ENCODE data around the gene DCUN1D2.
"Not testable (repeated sequence)": the region's sequence is repeated elsewhere in the genome, so short reads cannot be mapped to it uniquely, and the experiment has no call there.

DCUN1D2 gene

GRCh38 chr13:113489549-113490495 lies 689 bp downstream of the DCUN1D2 start:
- peak; percentile 13 for DNase-seq (ENCODE audit: low spot score)

DNA sequence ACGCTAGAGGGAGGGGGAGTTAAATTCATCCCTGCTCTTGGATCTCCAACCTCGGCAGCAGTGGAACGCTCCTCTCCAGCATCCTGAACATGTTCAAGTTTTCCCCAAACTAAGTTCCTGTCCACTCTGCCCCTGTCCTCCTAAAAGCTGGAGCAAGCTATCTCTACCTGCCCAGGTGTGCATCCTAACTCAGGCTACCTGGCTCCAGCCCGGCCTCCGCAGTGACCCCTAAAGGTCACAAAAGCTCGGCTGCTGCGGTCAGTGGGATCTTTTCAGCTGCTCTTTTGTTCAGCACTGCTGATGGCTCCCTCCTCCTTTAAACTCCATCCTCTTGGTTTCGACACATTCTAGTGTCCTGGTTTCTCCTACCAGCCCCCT lies 1.4 kb downstream of the DCUN1D2 start:
- DNase-seq (ENCODE audit: low spot score) = no peak

GRCh38 chr13:113488283-113488682 lies 2.2 kb downstream of the DCUN1D2 start:
- DNase-seq (ENCODE audit: low spot score) = no peak

DNA sequence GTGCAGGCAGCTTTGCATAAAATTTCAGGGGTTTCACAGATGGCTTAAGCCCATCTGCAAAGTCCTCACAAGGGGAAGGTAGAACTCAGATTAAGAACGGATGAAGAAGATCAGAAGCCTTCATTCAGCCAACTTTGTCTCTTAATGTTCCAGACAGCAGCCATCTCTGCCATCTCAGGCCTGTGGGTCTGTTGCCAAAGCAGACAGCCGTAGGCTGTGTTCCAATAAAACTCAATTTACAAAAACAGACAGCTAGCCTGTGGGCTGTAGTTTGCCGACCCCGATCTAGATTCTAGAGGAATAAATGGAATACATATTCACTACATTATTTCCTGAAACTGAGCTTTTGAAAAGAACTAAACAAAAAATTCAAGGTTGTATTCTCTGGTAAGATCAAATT lies 3.8 kb downstream of the DCUN1D2 start:
- no peak for DNase-seq (ENCODE audit: low spot score)

DNA sequence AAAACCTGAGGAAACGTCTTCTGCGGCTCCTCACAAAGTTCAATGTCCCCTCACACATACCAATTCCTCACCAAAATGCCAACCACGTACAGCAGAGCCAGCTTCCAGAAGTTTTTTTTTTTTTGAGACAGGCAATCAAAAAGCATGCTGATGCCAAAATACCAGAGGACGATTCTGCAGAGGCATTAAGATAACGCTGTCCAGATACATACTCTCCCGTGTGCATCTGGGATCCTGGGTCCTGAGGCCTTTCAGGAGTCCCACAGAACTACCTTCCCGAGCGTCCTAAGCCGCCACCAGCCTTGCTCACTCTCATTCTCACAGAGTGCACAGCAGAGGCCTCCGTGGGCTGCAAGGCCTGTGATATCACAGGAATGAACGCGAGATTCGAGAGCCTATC lies 5.0 kb downstream of the DCUN1D2 start:
- DNase-seq (ENCODE audit: low spot score) = no peak

DNA sequence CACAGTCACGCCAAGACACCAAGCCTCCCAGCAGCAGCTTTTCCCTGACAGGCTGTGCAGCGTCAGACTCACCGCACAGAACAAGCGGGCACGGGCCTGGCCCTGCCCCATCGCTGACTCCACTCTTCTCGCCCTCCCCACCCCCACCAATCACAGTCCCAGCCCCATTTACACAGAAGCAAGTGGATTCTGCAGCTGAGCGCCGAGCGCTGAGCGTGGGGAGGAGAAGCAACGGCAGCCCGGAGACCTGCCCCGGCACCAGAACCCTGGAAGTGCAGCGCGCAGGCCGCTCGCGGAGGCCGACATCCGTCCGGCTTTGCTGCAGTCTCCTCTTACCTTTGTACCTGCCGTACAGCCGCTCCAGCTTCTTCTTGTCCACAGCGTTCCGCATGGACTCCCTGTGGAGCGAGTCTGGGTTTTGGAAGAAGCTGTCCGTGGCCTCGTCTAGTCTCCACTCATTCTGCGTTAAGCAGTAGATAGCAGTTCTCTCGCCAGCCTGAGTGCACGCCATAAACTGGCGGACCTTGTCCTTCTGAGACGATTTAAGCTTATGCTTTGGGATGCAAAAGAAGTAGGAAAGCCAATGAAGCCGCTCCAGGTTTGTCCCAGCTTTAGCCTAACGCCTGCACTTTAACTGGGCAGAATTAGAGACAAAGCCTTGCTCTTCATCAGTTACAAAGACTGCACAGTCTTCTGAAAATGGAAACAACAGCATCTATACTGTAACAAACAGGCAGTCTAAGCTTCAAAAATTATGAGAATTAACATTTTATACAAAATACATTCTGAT lies 6.8 kb downstream of the DCUN1D2 start:
- DNase-seq (ENCODE audit: low spot score) = no peak

GRCh38 chr13:113483081-113483480 lies 7.4 kb downstream of the DCUN1D2 start:
- DNase-seq (ENCODE audit: low spot score) = no peak

DNA sequence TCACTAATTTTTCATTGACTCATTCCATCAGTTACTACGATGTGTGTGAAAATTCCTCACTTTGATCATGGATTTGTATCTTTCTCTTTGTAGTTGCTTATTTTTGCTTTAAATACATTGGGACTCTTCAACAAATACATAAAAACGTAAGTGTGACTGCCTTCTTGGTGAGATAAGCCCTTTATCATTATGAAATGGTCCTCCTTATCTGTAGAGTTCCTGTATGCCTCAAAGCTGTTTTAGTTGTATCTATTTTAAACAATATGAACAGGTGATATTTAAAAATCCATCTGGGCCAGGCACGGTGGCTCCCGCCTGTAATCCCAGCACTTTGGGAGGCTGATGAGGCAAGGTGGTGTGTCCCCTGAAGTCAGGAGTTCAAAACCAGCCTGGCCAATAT lies 11.3 kb downstream of the DCUN1D2 start:
- DNase-seq (ENCODE audit: low spot score) = no peak

GRCh38 chr13:113477724-113478123 lies 12.8 kb downstream of the DCUN1D2 start:
- no peak for DNase-seq (ENCODE audit: low spot score)

DNA sequence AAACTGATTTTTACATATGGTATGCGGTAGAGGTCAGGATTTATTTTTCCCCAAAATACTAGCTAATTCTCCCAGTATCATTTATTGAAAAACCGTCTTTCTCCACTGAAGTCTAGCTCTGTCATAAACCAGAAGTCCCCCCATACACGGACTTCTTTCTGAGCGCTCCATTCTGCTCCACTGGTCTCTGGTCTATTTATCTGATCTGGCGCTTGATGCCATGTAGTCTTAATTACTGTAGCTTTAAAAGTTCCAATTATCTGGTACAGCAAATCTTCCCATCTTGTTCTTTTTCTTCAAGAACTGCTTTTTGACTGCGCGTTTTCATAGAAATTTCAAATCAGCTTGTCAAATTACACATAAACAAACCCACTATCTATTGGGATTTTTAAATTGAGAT lies 13.7 kb downstream of the DCUN1D2 start:
- no peak for DNase-seq (ENCODE audit: low spot score)

DNA sequence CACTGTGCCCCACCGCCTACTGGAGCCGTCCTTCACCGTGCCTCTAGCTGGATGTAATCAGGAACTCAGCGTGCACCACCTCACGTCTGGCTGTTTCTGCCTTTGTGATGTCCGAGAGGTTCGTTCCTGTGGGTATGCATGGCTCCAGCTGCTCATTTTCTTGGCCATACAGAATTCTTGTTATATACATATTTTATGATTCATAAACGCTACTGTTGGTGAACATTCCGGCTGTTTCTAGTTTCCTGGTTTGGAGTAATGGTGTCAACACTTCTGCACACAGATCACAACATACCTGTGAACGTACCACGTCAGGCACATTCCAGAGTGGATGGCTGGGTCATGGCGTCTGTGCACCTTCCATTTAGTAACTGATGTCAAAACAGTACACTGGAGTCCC lies 14.6 kb downstream of the DCUN1D2 start:
- DNase-seq (ENCODE audit: low spot score) = no peak

GRCh38 chr13:113475280-113475679 lies 15.2 kb downstream of the DCUN1D2 start:
- DNase-seq (ENCODE audit: low spot score) = no peak

- DNase-seq (ENCODE audit: low spot score) = no peak
Observed at GRCh38 chr13:113474179-113474578, 16.3 kb downstream of the DCUN1D2 start.

- no peak for DNase-seq (ENCODE audit: low spot score)
Observed at GRCh38 chr13:113472355-113473025, 18.0 kb downstream of the DCUN1D2 start.

GRCh38 chr13:113471844-113472243 lies 18.7 kb downstream of the DCUN1D2 start:
- DNase-seq (ENCODE audit: low spot score) = no peak

GRCh38 chr13:113470635-113471163 lies 19.8 kb downstream of the DCUN1D2 start:
- DNase-seq (ENCODE audit: low spot score) = not testable (repeated sequence)

- DNase-seq (ENCODE audit: low spot score) = no peak
Observed at GRCh38 chr13:113470073-113470472, 20.4 kb downstream of the DCUN1D2 start.

DNA sequence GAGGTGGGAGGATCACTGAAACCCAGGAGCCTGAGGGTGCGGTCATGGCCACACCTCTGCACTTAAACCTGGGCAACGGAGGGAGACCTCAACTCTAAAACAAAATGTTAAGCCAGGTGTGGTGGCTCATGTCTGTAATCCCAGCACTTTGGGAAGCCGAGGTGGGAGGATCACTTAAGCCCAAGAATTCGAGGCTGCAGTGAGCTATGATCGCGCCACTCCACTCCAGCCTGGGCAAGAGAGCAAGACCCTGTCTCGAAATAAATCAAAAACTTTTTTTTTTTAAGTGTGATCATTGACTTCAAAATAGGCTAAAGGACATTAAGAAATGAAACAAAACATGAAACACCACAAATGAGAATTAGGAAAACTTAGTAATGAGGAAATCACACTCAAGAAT lies 20.9 kb downstream of the DCUN1D2 start:
- DNase-seq (ENCODE audit: low spot score) = no peak

GRCh38 chr13:113468472-113469201 lies 21.9 kb downstream of the DCUN1D2 start:
- no peak for DNase-seq (ENCODE audit: low spot score)

DNA sequence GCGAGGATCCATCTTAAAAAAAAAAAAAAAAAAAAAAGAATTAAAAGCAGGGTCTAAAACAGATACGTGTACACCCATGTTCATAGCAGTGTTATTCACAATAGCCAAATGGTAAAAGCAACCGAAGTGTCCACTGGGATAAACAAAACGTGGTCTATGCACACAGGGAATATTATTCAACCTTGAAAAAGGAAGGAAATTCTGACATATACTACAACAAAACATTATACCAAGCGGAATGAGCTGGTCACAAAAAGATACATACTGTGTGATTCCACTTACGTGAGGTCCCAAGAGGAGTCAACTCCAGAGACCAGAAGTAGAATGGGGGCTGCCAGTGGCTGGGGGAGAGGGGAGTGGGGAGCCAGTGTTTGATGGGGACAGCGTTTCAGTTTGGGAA lies 22.5 kb downstream of the DCUN1D2 start:
- no peak for DNase-seq (ENCODE audit: low spot score)

DNA sequence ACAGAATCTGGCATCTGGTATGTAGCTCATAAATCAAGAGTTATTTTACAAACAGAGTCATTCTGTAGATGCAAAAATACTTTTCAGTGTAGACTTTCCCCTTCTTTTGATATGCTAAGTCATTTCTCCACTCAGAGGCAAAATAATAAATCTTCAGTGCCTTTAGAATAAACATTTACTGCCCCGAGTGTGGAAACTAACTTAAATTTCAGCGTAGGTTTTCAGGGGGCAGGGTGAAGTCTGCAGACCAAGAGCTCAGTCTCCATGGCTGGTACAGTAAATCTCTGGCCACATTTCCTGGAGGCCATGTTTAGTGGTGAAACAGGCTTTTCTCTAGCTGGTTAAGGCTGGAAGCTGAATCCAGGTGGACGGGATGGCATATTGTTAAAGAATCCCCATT lies 24.1 kb downstream of the DCUN1D2 start:
- DNase-seq (ENCODE audit: low spot score) = no peak

- DNase-seq (ENCODE audit: low spot score) = no peak
Observed at GRCh38 chr13:113465300-113465699, 25.2 kb downstream of the DCUN1D2 start.

All from CD4-positive, alpha-beta T cell treated with Interleukin-6 at 100 ng/mL for 8 hours (primary cell).